Measurements from ENCODE around the gene TLE2. TPM values are rescaled to one million over a fixed set of nuclear protein-coding genes. Genes with fewer than 3 reads are reported as not detected.

TLE2 gene
- total RNA-seq, 1 experiment from 2014 or later, result 19.2 TPM

Other genes starting within 250 kb of the TLE2 start
- 56.5 and 67.0 TPM in 2 replicates for gene SGTA, start 246.0 kb downstream of the TLE2 start, total RNA-seq (2014; rRNA removed; shearing (Covaris generic))
- 146 and 185 TPM in 2 replicates for gene THOP1, start 243.8 kb downstream of the TLE2 start, total RNA-seq (2014; rRNA removed; shearing (Covaris generic))
- gene ZNF554, start 209.4 kb downstream of the TLE2 start, total RNA-seq (2014; rRNA removed; shearing (Covaris generic)), result 1.7 and 2.7 TPM in 2 replicates
- 2.9 and 5.2 TPM in 2 replicates for gene ZNF555, start 187.8 kb downstream of the TLE2 start, total RNA-seq (2014; rRNA removed; shearing (Covaris generic))
- 0.08 and 0.09 TPM in 2 replicates for gene ZNF556, start 161.9 kb downstream of the TLE2 start, total RNA-seq (2014; rRNA removed; shearing (Covaris generic))
- gene ZNF57, start 128.4 kb downstream of the TLE2 start, total RNA-seq (2014; rRNA removed; shearing (Covaris generic)), result 3.3 and 4.3 TPM in 2 replicates
- gene ZNF77, start 84.3 kb downstream of the TLE2 start, total RNA-seq (2014; rRNA removed; shearing (Covaris generic)), result 4.5 and 5.6 TPM in 2 replicates
- 2.0 and 7.2 TPM in 2 replicates for gene TLE6, start 51.7 kb downstream of the TLE2 start, total RNA-seq (2014; rRNA removed; shearing (Covaris generic))
- 530 and 694 TPM in 2 replicates for gene TLE5, start 33.2 kb upstream of the TLE2 start, total RNA-seq (2014; rRNA removed; shearing (Covaris generic))
- gene GNA11, start 65.1 kb upstream of the TLE2 start, total RNA-seq (2014; rRNA removed; shearing (Covaris generic)), result 100 and 135 TPM in 2 replicates
- gene GNA15, start 106.8 kb upstream of the TLE2 start, total RNA-seq (2014; rRNA removed; shearing (Covaris generic)), result 0.05 TPM in 1 of 2 replicates, not detected in the other
- gene S1PR4, start 149.5 kb upstream of the TLE2 start, total RNA-seq (2014; rRNA removed; shearing (Covaris generic)), result not detected in 2 replicates
- gene NCLN, start 156.7 kb upstream of the TLE2 start, total RNA-seq (2014; rRNA removed; shearing (Covaris generic)), result 143 and 148 TPM in 2 replicates
- gene CELF5, start 195.4 kb upstream of the TLE2 start, total RNA-seq (2014; rRNA removed; shearing (Covaris generic)), result 2.2 TPM in 1 of 2 replicates, not detected in the other